ENCODE data around the gene NOD2.

GRCh38 chr16:50717091-50717490 lies 23.7 kb downstream of the NOD2 start:
- no peak for TF ChIP-seq ELF1 (CRISPR knock-in tag; IDR thresholded peaks at IDR 0.05)
- TF ChIP-seq POLR2A (IDR thresholded peaks at IDR 0.05; ENCODE audit: insufficient read depth in 1 of 2, low read depth in 2 of 2, low read length in 2 of 2), result no peak
- no peak for TF ChIP-seq NCOA2 (CRISPR knock-in tag; IDR thresholded peaks at IDR 0.05)
- no peak for TF ChIP-seq ADNP (CRISPR knock-in tag; IDR thresholded peaks at IDR 0.05)
- no peak for TF ChIP-seq ZNF275 (CRISPR knock-in tag; IDR thresholded peaks at IDR 0.05; ENCODE audit: borderline replicate concordance)
- no peak for TF ChIP-seq FOXO4 (CRISPR knock-in tag; conservative IDR thresholded peaks at IDR 0.05)
- TF ChIP-seq CTCF (CRISPR knock-in tag; IDR thresholded peaks at IDR 0.05), result no peak
- no peak for TF ChIP-seq DRAP1 (CRISPR knock-in tag; IDR thresholded peaks at IDR 0.05)
- TF ChIP-seq HNRNPL (IDR thresholded peaks at IDR 0.05; ENCODE audit: low read depth, low read length), result no peak
- no peak for TF ChIP-seq HOMEZ (CRISPR knock-in tag; IDR thresholded peaks at IDR 0.05; ENCODE audit: low read depth)

All from HepG2 (cell line).